GM08714 (cell line): ENCODE results near the gene MPZL1.
"Not testable (repeated sequence)": the region's sequence is repeated elsewhere in the genome, so short reads cannot be mapped to it uniquely, and the experiment has no call there.

Experiments
- H3K4me3 ChIP-seq: fragments of 200-500 bp; sonication (Bioruptor generic); 2 replicates; pipeline ENCODE4 v1.5.1; 2014; ENCODE audit warnings: mild to moderate bottlenecking, low read length, inconsistent platforms
- ZNF274 ChIP-seq: IDR thresholded peaks from 2 replicates; pipeline ENCODE4 v1.6.1; 2012; ENCODE audit warnings: mild to moderate bottlenecking, low read depth, low read length

The MPZL1 gene

GRCh38 chr1:167720965-167721616 is 691 bp upstream of the MPZL1 start:
- peak overlapping the region; percentile 97 for H3K4me3 ChIP-seq
- no peak for TF ChIP-seq ZNF274

GRCh38 chr1:167722152-167722869 is 529 bp downstream of the MPZL1 start:
- no peak for TF ChIP-seq ZNF274
- peak overlapping the region; percentile 97 for H3K4me3 ChIP-seq

- no peak for TF ChIP-seq ZNF274
- peak overlapping the region; percentile 97 for H3K4me3 ChIP-seq
Observed at GRCh38 chr1:167722870-167723251, 1.1 kb downstream of the MPZL1 start.

- peak overlapping the region; percentile 10 for H3K4me3 ChIP-seq
- no peak for TF ChIP-seq ZNF274
Observed at GRCh38 chr1:167723707-167724323, 2.0 kb downstream of the MPZL1 start.

GRCh38 chr1:167726008-167726407 is 4.2 kb downstream of the MPZL1 start:
- TF ChIP-seq ZNF274 = no peak
- no peak overlapping the region for H3K4me3 ChIP-seq

- H3K4me3 ChIP-seq = no peak overlapping the region
- TF ChIP-seq ZNF274 = no peak
Observed at GRCh38 chr1:167728818-167729410, 7.1 kb downstream of the MPZL1 start.

GRCh38 chr1:167734227-167734626 is 12.4 kb downstream of the MPZL1 start:
- TF ChIP-seq ZNF274 = no peak
- H3K4me3 ChIP-seq = no peak overlapping the region

- TF ChIP-seq ZNF274 = no peak
- H3K4me3 ChIP-seq = no peak overlapping the region
Observed at GRCh38 chr1:167734841-167735240, 13.1 kb downstream of the MPZL1 start.

- H3K4me3 ChIP-seq = no peak overlapping the region
- TF ChIP-seq ZNF274 = no peak
Observed at GRCh38 chr1:167737169-167737568, 15.4 kb downstream of the MPZL1 start.

GRCh38 chr1:167738158-167738557 is 16.4 kb downstream of the MPZL1 start:
- no peak for TF ChIP-seq ZNF274
- H3K4me3 ChIP-seq = no peak overlapping the region

GRCh38 chr1:167739752-167740151 is 18.0 kb downstream of the MPZL1 start:
- TF ChIP-seq ZNF274 = no peak
- no peak overlapping the region for H3K4me3 ChIP-seq

- H3K4me3 ChIP-seq = not testable (repeated sequence)
Observed at GRCh38 chr1:167741103-167741502, 19.3 kb downstream of the MPZL1 start.

GRCh38 chr1:167742392-167743057 is 20.7 kb downstream of the MPZL1 start:
- H3K4me3 ChIP-seq = not testable (repeated sequence)

- TF ChIP-seq ZNF274 = no peak
- H3K4me3 ChIP-seq = no peak overlapping the region
Observed at GRCh38 chr1:167744901-167745300, 23.1 kb downstream of the MPZL1 start.

GRCh38 chr1:167746013-167746672 is 24.4 kb downstream of the MPZL1 start:
- no peak for TF ChIP-seq ZNF274
- H3K4me3 ChIP-seq = no peak overlapping the region
